ENCODE data around the gene OR10R2.

DNA sequence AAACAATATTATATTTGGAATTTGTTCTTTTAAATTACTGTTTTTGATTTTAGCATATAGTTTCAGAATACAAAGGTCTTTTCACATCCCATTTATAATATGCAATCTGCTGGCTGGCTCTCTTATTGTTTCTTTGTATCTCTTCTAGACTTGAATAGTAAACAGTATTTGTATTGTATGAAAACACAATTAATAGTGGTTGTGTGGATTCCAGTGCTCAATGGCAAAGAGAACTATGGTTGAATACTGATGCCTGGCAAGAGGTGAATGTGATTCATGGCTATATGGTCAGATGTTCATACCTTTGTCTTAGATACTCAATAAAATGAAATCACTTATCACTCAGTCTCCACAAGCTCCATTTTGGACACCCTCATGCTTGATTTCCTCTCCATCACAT, 44.9 kb downstream of the OR10R2 start:
- TF ChIP-seq, protein P1, sequence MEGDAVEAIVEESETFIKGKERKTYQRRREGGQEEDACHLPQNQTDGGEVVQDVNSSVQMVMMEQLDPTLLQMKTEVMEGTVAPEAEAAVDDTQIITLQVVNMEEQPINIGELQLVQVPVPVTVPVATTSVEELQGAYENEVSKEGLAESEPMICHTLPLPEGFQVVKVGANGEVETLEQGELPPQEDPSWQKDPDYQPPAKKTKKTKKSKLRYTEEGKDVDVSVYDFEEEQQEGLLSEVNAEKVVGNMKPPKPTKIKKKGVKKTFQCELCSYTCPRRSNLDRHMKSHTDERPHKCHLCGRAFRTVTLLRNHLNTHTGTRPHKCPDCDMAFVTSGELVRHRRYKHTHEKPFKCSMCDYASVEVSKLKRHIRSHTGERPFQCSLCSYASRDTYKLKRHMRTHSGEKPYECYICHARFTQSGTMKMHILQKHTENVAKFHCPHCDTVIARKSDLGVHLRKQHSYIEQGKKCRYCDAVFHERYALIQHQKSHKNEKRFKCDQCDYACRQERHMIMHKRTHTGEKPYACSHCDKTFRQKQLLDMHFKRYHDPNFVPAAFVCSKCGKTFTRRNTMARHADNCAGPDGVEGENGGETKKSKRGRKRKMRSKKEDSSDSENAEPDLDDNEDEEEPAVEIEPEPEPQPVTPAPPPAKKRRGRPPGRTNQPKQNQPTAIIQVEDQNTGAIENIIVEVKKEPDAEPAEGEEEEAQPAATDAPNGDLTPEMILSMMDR (conservative IDR thresholded peaks at IDR 0.05): no peak
- no peak for TF ChIP-seq ZFX (IDR thresholded peaks at IDR 0.05)
